Choroid plexus epithelial cell (primary cell): ENCODE measurements around the gene PXK.

Experiments used
- DNase-seq: peaks from one replicate; pipeline ENCODE4 v3.0.0-alpha.2; 2010; ENCODE audit warnings: low read depth
- H3K4me3 ChIP-seq: 2 replicates; pipeline ENCODE4 v1.5.1; 2011; ENCODE audit warnings: low read depth, mild to moderate bottlenecking, control low read depth, low read length, moderate library complexity
- CTCF ChIP-seq: conservative IDR thresholded peaks from 2 replicates; pipeline ENCODE4 v1.5.1; 2011; ENCODE audit warnings: low read depth, mild to moderate bottlenecking, control low read depth, inconsistent platforms, low read length, moderate library complexity

Gene PXK

GRCh38 chr3:58474348-58474911, 141.7 kb downstream of the PXK start:
- no peak for TF ChIP-seq CTCF
- no peak for DNase-seq
- H3K4me3 ChIP-seq, result no peak overlapping the region

DNA sequence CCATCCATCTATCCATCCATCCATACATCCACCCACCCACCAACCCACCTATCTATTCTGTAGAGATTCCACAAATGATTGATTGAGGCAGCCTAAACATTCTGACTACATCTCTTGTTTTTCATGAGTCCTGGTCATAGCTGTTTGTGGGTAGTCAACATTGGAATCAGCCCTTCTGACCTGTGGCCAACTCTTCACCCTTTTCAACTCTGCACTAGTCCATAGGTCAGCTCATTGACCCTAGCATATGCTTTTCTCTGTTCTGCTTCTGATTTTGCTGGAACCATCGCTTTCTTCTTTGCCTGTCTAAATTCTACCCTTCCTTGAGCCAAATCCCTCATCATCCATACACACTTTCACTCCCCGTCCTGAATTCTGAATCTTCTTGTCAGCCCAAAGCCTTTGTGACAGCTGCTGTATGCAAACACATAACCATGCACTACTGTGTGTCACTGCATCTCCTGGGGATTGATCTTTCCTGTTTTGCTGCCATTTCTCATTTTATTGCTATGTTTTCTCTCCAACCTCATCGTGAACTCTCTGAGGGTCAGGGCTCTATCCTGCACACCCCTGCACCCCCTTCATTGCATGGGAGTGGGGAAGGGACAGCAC, 142.4 kb downstream of the PXK start:
- H3K4me3 ChIP-seq, result no peak overlapping the region
- DNase-seq, result no peak
- no peak for TF ChIP-seq CTCF
